Ascending aorta (tissue), 1 donor: ENCODE results near the gene ZNF638. TPM values are rescaled to one million over a fixed set of nuclear protein-coding genes. Genes with fewer than 3 reads are reported as not detected.

ENCODE experiments used
- total RNA-seq: library from RNA; depleted of rRNA; stranded (reverse); fragments of >200 nt; gene quantifications from one replicate; pipeline ENCODE4 v1.1.0, GENCODE V29; 2016

The ZNF638 gene
- total RNA-seq, 1 donor from 2014 or later = 56.0 TPM

Other genes with a start within 250 kb of the ZNF638 start
- 2.0 TPM for gene MCEE, start 201.6 kb upstream of the ZNF638 start, total RNA-seq
- gene MPHOSPH10, start 201.1 kb upstream of the ZNF638 start, total RNA-seq = 23.0 TPM
- 0.32 TPM for gene PAIP2B, start 104.7 kb upstream of the ZNF638 start, total RNA-seq
- gene DYSF, start 121.8 kb downstream of the ZNF638 start, total RNA-seq = 58.3 TPM